SK-N-MC (cell line): ENCODE measurements around the gene TMEM170A.

ENCODE experiments used
- EZH2 ChIP-seq: fragments of 200-600 bp; sonication (generic); IDR thresholded peaks from one replicate; pipeline ENCODE4 v1.6.1; 2017; ENCODE audit warnings: antibody characterized with exemption
- POLR2AphosphoS5 ChIP-seq: IDR thresholded peaks from 2 replicates; pipeline ENCODE4 v1.6.1; 2012; ENCODE audit warnings: mild to moderate bottlenecking, low read depth, low read length, borderline replicate concordance

DNA sequence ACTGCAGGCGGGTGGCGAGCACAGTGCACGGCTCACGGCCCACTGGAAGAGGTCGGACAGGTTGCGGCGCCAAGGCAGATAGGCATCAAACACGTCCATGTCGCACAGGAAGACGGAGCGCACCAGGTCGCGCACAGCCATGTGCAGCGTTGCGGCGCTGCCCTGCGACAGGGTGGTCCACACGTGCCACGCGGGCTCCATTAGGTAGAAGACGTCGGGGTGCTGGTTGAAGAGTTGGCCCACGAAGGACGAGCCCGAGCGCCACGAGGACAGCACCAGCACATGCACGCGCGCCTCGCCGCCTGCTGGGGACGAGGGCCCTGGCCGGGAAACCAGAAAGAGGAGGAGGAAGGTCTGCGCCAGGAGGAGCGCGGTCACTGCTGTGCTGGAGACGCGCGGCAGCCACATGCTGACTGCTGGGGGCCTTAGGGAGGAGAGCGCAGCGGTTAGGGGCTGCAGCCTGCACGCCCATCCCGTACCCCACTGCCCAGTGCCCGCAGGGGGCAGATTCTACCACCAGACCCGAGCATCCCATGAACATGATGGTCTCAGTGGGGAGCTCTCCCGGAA, 15.0 kb upstream of the TMEM170A start:
- TF ChIP-seq POLR2AphosphoS5 (no peak), EZH2 (no peak)
